Measurements from ENCODE around the gene LINGO1. TPM values are rescaled to one million over a fixed set of nuclear protein-coding genes. Genes with fewer than 3 reads are reported as not detected.

LINGO1 gene
- total RNA-seq: 16.5 to 18.7 TPM (median 18.0 TPM) in 3 replicates

- H3K27ac Mint-ChIP-seq: no peak within 1 kb of the TSS
- peak within 1 kb of the TSS; percentile 67 for H3K4me3 Mint-ChIP-seq
- TF ChIP-seq CTCF (IDR thresholded peaks at IDR 0.05; ENCODE audit: unreplicated experiment): no peak
Observed at GRCh38 chr15:77632534-77633133, at the start of gene LINGO1. Gene LINGO1, minus strand, starts transcription at chr15:77632912. Its CDS starts 597 bp downstream, at chr15:77632315.

GRCh38 chr15:77681362-77681761 is 48.6 kb upstream of the LINGO1 start:
- H3K4me1 Mint-ChIP-seq: no peaks in the 10 kb centered on the region
- DNase-seq (ENCODE audit: low spot score in 2 of 2, unreplicated experiment in 2 of 2): no peak
- peaks cover 8% of the 10 kb centered on the region for H3K9me3 Mint-ChIP-seq
- H3K27ac Mint-ChIP-seq: no peak overlapping the region
- H3K36me3 Mint-ChIP-seq: no peaks in the 10 kb centered on the region
- H3K4me3 Mint-ChIP-seq: no peak overlapping the region
- H3K27me3 Mint-ChIP-seq (ENCODE audit: low read depth): peaks cover 43% of the 10 kb centered on the region
- no peak for TF ChIP-seq CTCF (IDR thresholded peaks at IDR 0.05; ENCODE audit: unreplicated experiment)

More at GRCh38 chr15:77632534-77633133, at the start of gene LINGO1:
- Mint-ChIP-seq H3K27me3 (ENCODE audit: low read depth) (peaks cover 59% of the 10 kb centered on the region), H3K36me3 (no peaks in the 10 kb centered on the region), H3K9me3 (no peaks in the 10 kb centered on the region), H3K4me1 (peaks cover 15% of the 10 kb centered on the region)
- peak in 1 of 2 experiments; percentile 46 for DNase-seq (ENCODE audit: low spot score in 2 of 2, unreplicated experiment in 2 of 2)

GRCh38 chr15:77676569-77677375 is 44.1 kb upstream of the LINGO1 start:
- no peaks in the 10 kb centered on the region for H3K9me3 Mint-ChIP-seq
- TF ChIP-seq CTCF (IDR thresholded peaks at IDR 0.05; ENCODE audit: unreplicated experiment): no peak
- no peak for DNase-seq (ENCODE audit: low spot score in 2 of 2, unreplicated experiment in 2 of 2)

GRCh38 chr15:77675806-77676415 is 43.2 kb upstream of the LINGO1 start:
- DNase-seq (ENCODE audit: low spot score in 2 of 2, unreplicated experiment in 2 of 2): no peak
- peaks cover 26% of the 10 kb centered on the region for H3K27me3 Mint-ChIP-seq (ENCODE audit: low read depth)
- TF ChIP-seq CTCF (IDR thresholded peaks at IDR 0.05; ENCODE audit: unreplicated experiment): no peak
- H3K27ac Mint-ChIP-seq: no peak overlapping the region
- no peak overlapping the region for H3K4me3 Mint-ChIP-seq
- H3K9me3 Mint-ChIP-seq: no peaks in the 10 kb centered on the region
- no peaks in the 10 kb centered on the region for H3K36me3 Mint-ChIP-seq
- no peaks in the 10 kb centered on the region for H3K4me1 Mint-ChIP-seq

More at GRCh38 chr15:77676569-77677375, 44.1 kb upstream of the LINGO1 start:
- H3K36me3 Mint-ChIP-seq: no peaks in the 10 kb centered on the region
- H3K27me3 Mint-ChIP-seq (ENCODE audit: low read depth): peaks cover 30% of the 10 kb centered on the region
- H3K27ac Mint-ChIP-seq: no peak overlapping the region
- no peak overlapping the region for H3K4me3 Mint-ChIP-seq
- no peaks in the 10 kb centered on the region for H3K4me1 Mint-ChIP-seq

GRCh38 chr15:77674327-77674726 is 41.6 kb upstream of the LINGO1 start:
- DNase-seq (ENCODE audit: low spot score in 2 of 2, unreplicated experiment in 2 of 2): no peak
- TF ChIP-seq CTCF (IDR thresholded peaks at IDR 0.05; ENCODE audit: unreplicated experiment): no peak
- Mint-ChIP-seq H3K9me3 (no peaks in the 10 kb centered on the region), H3K36me3 (no peaks in the 10 kb centered on the region), H3K4me3 (no peak overlapping the region), H3K27me3 (ENCODE audit: low read depth) (peaks cover 23% of the 10 kb centered on the region), H3K27ac (no peak overlapping the region), H3K4me1 (no peaks in the 10 kb centered on the region)

Data from mesothelial cell of epicardium (in vitro differentiated cells).